ENCODE measurements around the gene NR1H3. TPM values are rescaled to one million over a fixed set of nuclear protein-coding genes. Genes with fewer than 3 reads are reported as not detected.

Gene NR1H3
- total and polyA plus RNA-seq, 2 of the 4 experiments (the other 2 are of a cell fraction): 9.1 to 13.6 TPM

DNA sequence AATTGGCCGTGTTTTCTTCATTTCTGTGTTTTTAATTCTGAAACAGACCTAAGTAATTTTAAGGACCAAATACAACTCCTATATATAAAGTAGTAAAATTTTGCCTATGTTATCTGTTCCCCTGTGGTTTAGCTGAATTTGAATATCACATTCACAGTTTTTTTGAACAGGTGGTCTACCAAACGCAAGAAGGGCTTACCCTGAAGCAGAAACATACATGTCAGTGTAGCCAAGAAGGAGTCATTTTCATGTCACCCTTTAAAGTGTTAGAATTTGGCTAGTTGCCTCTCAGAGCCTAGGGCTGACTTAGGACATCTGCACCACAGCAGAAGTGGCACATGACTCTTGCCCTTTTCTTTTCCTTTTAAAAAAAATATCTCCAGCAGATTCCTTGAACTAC, 60.4 kb downstream of the NR1H3 start:
- intact Hi-C loops (cut with micrococcal nuclease) (loop anchor here (5.0 kb wide), 1 partner anchor 41 kb away; no protein-coding TSS in a partner anchor), dilution Hi-C loops (cut with HindIII; ENCODE audit: low sequenced_read_pairs, unreplicated experiment) (no loop called here), in situ Hi-C loops (cut with MboI; ENCODE audit: low sequenced_read_pairs) (no loop called here)
- no CpG with 5 or more reads among the region's 2 CpGs for WGBS, 2 experiments (ENCODE audit: extremely low coverage in 2 of 2, insufficient read length in 1 of 2)
- H3K9ac ChIP-seq (ENCODE audit: low read depth, low read length): no peak overlapping the region
- no peak overlapping the region for H2AK5ac ChIP-seq (ENCODE audit: low read depth, low read length)
- no peak overlapping the region for H3K56ac ChIP-seq (ENCODE audit: extremely low read depth, insufficient read depth, low read length)
- no peak overlapping the region for H3K18ac ChIP-seq (ENCODE audit: low read depth, low read length)
- no peak overlapping the region for H3K27ac ChIP-seq (ENCODE audit: insufficient read depth, low read length)
- H3K14ac ChIP-seq (replicated peaks; ENCODE audit: low read depth, low read length): no peak overlapping the region
- H3K4me3 ChIP-seq (ENCODE audit: insufficient read depth, low read depth, low read length): no peak overlapping the region
- H3K4ac ChIP-seq (ENCODE audit: low read depth, low read length): no peak overlapping the region
- H3K79me1 ChIP-seq (ENCODE audit: low read depth in 1 of 2, low read length in 2 of 2): peaks cover 0 to 3% of the 10 kb centered on the region in 2 experiments; a peak in 1 of 4 replicates
- no peak overlapping the region for H4K91ac ChIP-seq (ENCODE audit: insufficient read depth, low read depth, low read length)
- BruUV-seq (replicated peaks): no TSS peak
- no peak overlapping the region for H4K8ac ChIP-seq (ENCODE audit: low read depth in 2 of 2, low read length in 2 of 2)
- no peak overlapping the region for H2BK20ac ChIP-seq (ENCODE audit: low read depth, low read length)
- no peak overlapping the region for H2BK120ac ChIP-seq (ENCODE audit: low read depth, low read length)
- H3K23ac ChIP-seq (ENCODE audit: low read depth, low read length): no peak overlapping the region
- H4K5ac ChIP-seq (ENCODE audit: low read depth, low read length): no peak overlapping the region
- ATAC-seq (ENCODE audit: low read depth) (no peak), DNase-seq (no peak)
- H2BK5ac ChIP-seq (ENCODE audit: low read depth, low read length, poor library complexity, severe bottlenecking): no peak overlapping the region
- no peaks in the 10 kb centered on the region for H3K4me1 ChIP-seq (ENCODE audit: control insufficient read depth, insufficient read depth, low read length)
- TF ChIP-seq POLR2A (IDR thresholded peaks at IDR 0.05; ENCODE audit: low read depth, low read length): no peak
- TF ChIP-seq FOS (IDR thresholded peaks at IDR 0.05; ENCODE audit: low read depth, low read length): no peak
- TF ChIP-seq NFE2L2 (IDR thresholded peaks at IDR 0.05; ENCODE audit: low read depth, low read length): no peak
- TF ChIP-seq CTCF (conservative IDR thresholded peaks at IDR 0.05; ENCODE audit: low read depth, low read length): no peak
- no peak for TF ChIP-seq RAD21 (IDR thresholded peaks at IDR 0.05; ENCODE audit: low read length)
- H4K20me1 ChIP-seq (ENCODE audit: insufficient read depth, low read length): no peaks in the 10 kb centered on the region
- ChIA-PET POLR2A (ENCODE audit: unreplicated experiment) (no interaction called here), CTCF (no interaction called here)
- no peak overlapping the region for H2AK9ac ChIP-seq (replicated peaks; ENCODE audit: low read depth, low read length, poor library complexity)
- no peak overlapping the region for H2BK15ac ChIP-seq (ENCODE audit: low read depth, low read length)
- H3K9me1 ChIP-seq (ENCODE audit: insufficient read depth, low read length): peaks cover 3% of the 10 kb centered on the region; the same call in 1 of the 2 replicates
- no peak overlapping the region for H2AFZ ChIP-seq (replicated peaks; ENCODE audit: low read length, poor library complexity)
- H3K36me3 ChIP-seq (ENCODE audit: control insufficient read depth, insufficient read depth, low read length): peaks cover 13% of the 10 kb centered on the region
- H3K27me3 ChIP-seq (ENCODE audit: control insufficient read depth, insufficient read depth, low read length): no peaks in the 10 kb centered on the region
- H3K9me3 ChIP-seq (ENCODE audit: control insufficient read depth, insufficient read depth, low read length): no peaks in the 10 kb centered on the region
- no peak overlapping the region for H3K4me2 ChIP-seq (ENCODE audit: low read depth, low read length)

Other genes starting within 250 kb of the NR1H3 start
- gene ARFGAP2, start 81.1 kb upstream of the NR1H3 start, total RNA-seq (2012; rRNA removed): 87.8 and 114 TPM in 2 replicates
- gene ARFGAP2, start 81.1 kb upstream of the NR1H3 start, polyA plus RNA-seq (2012; rRNA removed): 35.1 and 54.7 TPM in 2 replicates
- 18.9 and 19.2 TPM in 2 replicates for gene PACSIN3, start 71.6 kb upstream of the NR1H3 start, total RNA-seq (2012; rRNA removed)
- gene PACSIN3, start 71.6 kb upstream of the NR1H3 start, polyA plus RNA-seq (2012; rRNA removed): 21.1 and 24.5 TPM in 2 replicates
- gene DDB2, start 43.0 kb upstream of the NR1H3 start, total RNA-seq (2012; rRNA removed): 25.6 and 27.8 TPM in 2 replicates
- 33.5 and 33.6 TPM in 2 replicates for gene DDB2, start 43.0 kb upstream of the NR1H3 start, polyA plus RNA-seq (2012; rRNA removed)
- gene ACP2, start 9.2 kb upstream of the NR1H3 start, total RNA-seq (2012; rRNA removed): 10.3 and 17.7 TPM in 2 replicates
- 23.6 and 24.8 TPM in 2 replicates for gene ACP2, start 9.2 kb upstream of the NR1H3 start, polyA plus RNA-seq (2012; rRNA removed)
- gene MADD, start 12.1 kb downstream of the NR1H3 start, total RNA-seq (2012; rRNA removed): 11.1 and 13.3 TPM in 2 replicates
- 16.4 and 17.3 TPM in 2 replicates for gene MADD, start 12.1 kb downstream of the NR1H3 start, polyA plus RNA-seq (2012; rRNA removed)
- not detected in 2 replicates for gene MYBPC3, start 94.7 kb downstream of the NR1H3 start, total RNA-seq (2012; rRNA removed)
- not detected in 2 replicates for gene MYBPC3, start 94.7 kb downstream of the NR1H3 start, polyA plus RNA-seq (2012; rRNA removed)
- not detected in 2 replicates for gene SPI1, start 120.6 kb downstream of the NR1H3 start, total RNA-seq (2012; rRNA removed)
- not detected in 2 replicates for gene SPI1, start 120.6 kb downstream of the NR1H3 start, polyA plus RNA-seq (2012; rRNA removed)
- gene SLC39A13, start 150.6 kb downstream of the NR1H3 start, total RNA-seq (2012; rRNA removed): 29.2 and 32.4 TPM in 2 replicates
- gene SLC39A13, start 150.6 kb downstream of the NR1H3 start, polyA plus RNA-seq (2012; rRNA removed): 144 and 164 TPM in 2 replicates
- gene PSMC3, start 168.4 kb downstream of the NR1H3 start, total RNA-seq (2012; rRNA removed): 238 and 484 TPM in 2 replicates
- 253 TPM in 2 replicates for gene PSMC3, start 168.4 kb downstream of the NR1H3 start, polyA plus RNA-seq (2012; rRNA removed)
- gene RAPSN, start 191.1 kb downstream of the NR1H3 start, total RNA-seq (2012; rRNA removed): not detected in 2 replicates
- 0.03 and 0.09 TPM in 2 replicates for gene RAPSN, start 191.1 kb downstream of the NR1H3 start, polyA plus RNA-seq (2012; rRNA removed)